IMR-90 (cell line): ENCODE data around the gene FRMD4B.

Source experiments
- CEBPB ChIP-seq: IDR thresholded peaks from 2 replicates; pipeline ENCODE4 v1.6.1; 2012; ENCODE audit warnings: low read depth, low read length, improper control_type of control experiment
- CTCF ChIP-seq: conservative IDR thresholded peaks from 2 replicates; pipeline ENCODE4 v1.5.1; 2012; ENCODE audit warnings: mild to moderate bottlenecking, low read depth, low read length, improper control_type of control experiment
- ELK1 ChIP-seq: fragments of 150-350 bp; IDR thresholded peaks from 2 replicates; pipeline ENCODE4 v1.6.1; 2016; ENCODE audit warnings: low read depth, mild to moderate bottlenecking, low read length, moderate library complexity, borderline replicate concordance
- FOS ChIP-seq: fragments of 150-350 bp; IDR thresholded peaks from 2 replicates; pipeline ENCODE4 v1.6.1; 2016; ENCODE audit warnings: low read depth, low read length
- MAFK ChIP-seq: IDR thresholded peaks from 2 replicates; pipeline ENCODE4 v1.6.1; 2012; ENCODE audit warnings: low read depth, low read length, improper control_type of control experiment
- MAZ ChIP-seq: IDR thresholded peaks from 2 replicates; pipeline ENCODE4 v1.6.1; 2012; ENCODE audit warnings: low read depth, mild to moderate bottlenecking, low read length, improper control_type of control experiment, moderate library complexity, borderline replicate concordance
- MXI1 ChIP-seq: IDR thresholded peaks from 2 replicates; pipeline ENCODE4 v1.6.1; 2012; ENCODE audit warnings: low read depth, mild to moderate bottlenecking, low read length, moderate library complexity, borderline replicate concordance
- POLR2A ChIP-seq: IDR thresholded peaks from 2 replicates; pipeline ENCODE4 v1.6.1; 2012; ENCODE audit warnings: mild to moderate bottlenecking, low read depth, low read length
- RAD21 ChIP-seq: IDR thresholded peaks from 2 replicates; pipeline ENCODE4 v1.6.1; 2012; ENCODE audit warnings: low read length, improper control_type of control experiment
- RCOR1 ChIP-seq: IDR thresholded peaks from 2 replicates; pipeline ENCODE4 v1.6.1; 2012; ENCODE audit warnings: mild to moderate bottlenecking, low read length, improper control_type of control experiment; ENCODE audit not compliant: insufficient replicate concordance
- SMC3 ChIP-seq: fragments of 150-350 bp; IDR thresholded peaks from 2 replicates; pipeline ENCODE4 v1.6.1; 2016; ENCODE audit warnings: low read depth, mild to moderate bottlenecking, antibody characterized with exemption, low read length, moderate library complexity
- USF2 ChIP-seq: fragments of 150-350 bp; IDR thresholded peaks from 2 replicates; pipeline ENCODE4 v1.6.1; 2017; ENCODE audit warnings: mild to moderate bottlenecking, antibody characterized with exemption, low read length, low read depth

GRCh38 chr3:69292959-69293574, 92.8 kb downstream of the FRMD4B start:
- no peak for TF ChIP-seq CTCF
- no peak for TF ChIP-seq POLR2A
- no peak for TF ChIP-seq RAD21
- TF ChIP-seq ELK1 = no peak
- no peak for TF ChIP-seq FOS
- TF ChIP-seq SMC3 = no peak
- TF ChIP-seq MAFK = no peak
- TF ChIP-seq CEBPB = no peak
- no peak for TF ChIP-seq MXI1
- no peak for TF ChIP-seq RCOR1
- no peak for TF ChIP-seq MAZ
- no peak for TF ChIP-seq USF2
